Liver (tissue), 3 donors: ENCODE measurements around the gene CDC42BPB.

Source experiments
- ATF3 ChIP-seq: IDR thresholded peaks from 2 replicates; pipeline ENCODE4 v1.6.1; 2016; ENCODE audit warnings: antibody characterized with exemption
- CTCF ChIP-seq: fragments of 150-350 bp; IDR thresholded peaks from 2 replicates; pipeline ENCODE4 v1.5.1; 2017; ENCODE audit warnings: improper control_type of control experiment, low read depth, low read length; ENCODE audit not compliant: missing input control
- EGR1 ChIP-seq, 2 donors: IDR thresholded peaks; 2 replicates each; pipeline ENCODE4 v1.6.1; 2016 to 2018; ENCODE audit warnings: antibody characterized with exemption in 2 of 2, low read depth in 2 of 2
- FOXA1 ChIP-seq: IDR thresholded peaks from 2 replicates; pipeline ENCODE4 v1.6.1; 2016; ENCODE audit warnings: antibody characterized with exemption
- JUND ChIP-seq, 2 donors: IDR thresholded peaks; 2 replicates each; pipeline ENCODE4 v1.6.1; 2016; ENCODE audit warnings: antibody characterized with exemption in 2 of 2
- RAD21 ChIP-seq, 2 donors: IDR thresholded peaks; 2 replicates each; pipeline ENCODE4 v1.6.1; 2016; ENCODE audit warnings: antibody characterized with exemption in 2 of 2, mild to moderate bottlenecking in 2 of 2
- REST ChIP-seq: IDR thresholded peaks from 2 replicates; pipeline ENCODE4 v1.6.1; 2016; ENCODE audit warnings: antibody characterized with exemption, mild to moderate bottlenecking
- RXRA ChIP-seq, 2 donors: IDR thresholded peaks; 2 replicates each; pipeline ENCODE4 v1.6.1; 2017 to 2018; ENCODE audit warnings: antibody characterized with exemption in 2 of 2, mild to moderate bottlenecking in 1 of 2
- SP1 ChIP-seq: IDR thresholded peaks from 2 replicates; pipeline ENCODE4 v1.6.1; 2018; ENCODE audit warnings: antibody characterized with exemption, mild to moderate bottlenecking
- TAF1 ChIP-seq: conservative IDR thresholded peaks from 2 replicates; pipeline ENCODE4 v1.6.1; 2016; ENCODE audit warnings: antibody characterized with exemption, mild to moderate bottlenecking
- YY1 ChIP-seq: IDR thresholded peaks from 2 replicates; pipeline ENCODE4 v1.6.1; 2016; ENCODE audit warnings: antibody characterized with exemption, mild to moderate bottlenecking
- ZBTB33 ChIP-seq: IDR thresholded peaks from 2 replicates; pipeline ENCODE4 v1.6.1; 2016; ENCODE audit warnings: antibody characterized with exemption
- TF ChIP-seq, protein P1 (sequence below): IDR thresholded peaks from 2 replicates; pipeline ENCODE4 v1.6.1; 2016; ENCODE audit warnings: antibody characterized with exemption
- donor health status: healthy.
- donor health status: healthy.

DNA sequence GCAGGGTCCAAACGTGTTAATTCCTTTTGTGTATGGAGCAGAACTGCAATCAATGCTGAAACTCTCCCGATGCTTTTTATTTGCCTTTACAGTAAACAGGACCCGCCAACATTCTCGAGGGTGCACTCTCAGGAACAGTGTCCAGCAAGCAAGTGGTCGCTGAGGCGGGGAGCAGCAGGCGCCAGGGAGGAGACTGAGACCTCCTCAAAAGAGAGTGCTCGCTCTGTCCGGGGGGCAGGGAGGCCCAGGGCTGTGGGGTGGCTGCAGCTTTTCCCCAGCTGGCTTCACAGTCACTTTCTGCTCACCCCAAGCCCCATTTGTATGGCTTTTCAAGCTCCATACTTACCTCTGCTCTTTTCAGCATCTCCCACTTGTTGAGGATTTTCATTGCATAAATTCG lies 49.2 kb downstream of the CDC42BPB start:
- TF ChIP-seq RXRA (IDR thresholded peaks at IDR 0.05), result no peak
- TF ChIP-seq ZBTB33, result no peak
- TF ChIP-seq CTCF, result no peak
- TF ChIP-seq RAD21 (IDR thresholded peaks at IDR 0.05), result no peak
- TF ChIP-seq SP1, result no peak
- TF ChIP-seq REST, result no peak
- no peak for TF ChIP-seq YY1
- TF ChIP-seq EGR1 (IDR thresholded peaks at IDR 0.05; ENCODE audit: low read depth in 2 of 2), result no peak
- no peak for TF ChIP-seq TAF1
- no peak for TF ChIP-seq ATF3
- TF ChIP-seq FOXA1, result no peak
- TF ChIP-seq JUND (IDR thresholded peaks at IDR 0.05), result no peak
- TF ChIP-seq, protein P1, sequence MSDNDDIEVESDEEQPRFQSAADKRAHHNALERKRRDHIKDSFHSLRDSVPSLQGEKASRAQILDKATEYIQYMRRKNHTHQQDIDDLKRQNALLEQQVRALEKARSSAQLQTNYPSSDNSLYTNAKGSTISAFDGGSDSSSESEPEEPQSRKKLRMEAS, result no peak
